Measurements from ENCODE around the gene GRIK2. TPM values are rescaled to one million over a fixed set of nuclear protein-coding genes. Genes with fewer than 3 reads are reported as not detected.

GRIK2 gene
- total RNA-seq, 1 experiment from 2014 or later = 0.70 TPM

DNA sequence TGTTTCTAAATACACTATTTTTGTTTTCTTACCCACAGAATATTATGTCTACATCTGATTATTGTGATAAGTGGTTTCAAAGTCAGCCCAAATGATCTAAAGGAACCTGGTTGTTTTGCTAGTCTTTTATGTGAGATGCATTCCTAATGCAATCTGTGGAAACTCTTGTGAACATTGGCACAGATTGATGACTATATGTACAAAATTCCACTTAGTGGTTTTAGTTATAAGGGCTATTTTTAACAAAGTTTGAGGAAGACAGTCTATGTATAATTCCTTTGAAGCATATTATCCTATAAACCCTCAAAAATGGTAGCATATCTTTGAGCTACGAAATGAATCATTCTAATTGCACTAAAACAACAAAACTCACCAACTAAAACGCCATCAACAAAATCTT is 140.9 kb downstream of the GRIK2 start:
- no peak overlapping the region for H2AK5ac ChIP-seq (ENCODE audit: insufficient read length, low read length)
- Mint-ChIP-seq H3K9me3 (no peaks in the 10 kb centered on the region), H3K4me3 (no peak overlapping the region), H3K4me1 (0 out of 4 replicates have a peak, but pooled peaks cover 0 to 3% of the 10 kb centered on the region in 2 experiments), H3K36me3 (ENCODE audit: insufficient read depth in 1 of 3, low read depth in 3 of 3) (no peaks in the 10 kb centered on the region), H3K27me3 (ENCODE audit: low read depth) (no peaks in the 10 kb centered on the region), H3K27ac (no peak overlapping the region)
- H2BK120ac ChIP-seq (ENCODE audit: low read depth, low read length, poor library complexity, severe bottlenecking) = no peak overlapping the region
- H4K8ac ChIP-seq (replicated peaks; ENCODE audit: insufficient read length, low read depth, low read length) = no peak overlapping the region
- H4K20me1 ChIP-seq (ENCODE audit: control insufficient read depth, insufficient read depth, insufficient read length) = no peaks in the 10 kb centered on the region
- H2BK5ac ChIP-seq (ENCODE audit: insufficient read length, low read length) = no peak overlapping the region
- no peak overlapping the region for H2BK15ac ChIP-seq (ENCODE audit: low read depth, low read length)
- H3K4ac ChIP-seq (ENCODE audit: low read depth, low read length) = no peak overlapping the region
- H3K9ac ChIP-seq (ENCODE audit: extremely low read depth, insufficient read length, low read length) = no peak overlapping the region
- H2BK20ac ChIP-seq (ENCODE audit: low read depth, low read length, poor library complexity, severe bottlenecking) = no peak overlapping the region
- H3K9me3 ChIP-seq (ENCODE audit: control insufficient read depth, low read depth, low read length) = no peaks in the 10 kb centered on the region
- no peaks in the 10 kb centered on the region for H3K79me2 ChIP-seq (ENCODE audit: insufficient read depth, low read length)
- H4K91ac ChIP-seq (ENCODE audit: insufficient read length, low read depth, low read length) = no peak overlapping the region
- no peak overlapping the region for H3T11ph ChIP-seq (ENCODE audit: low read length)
- H3K56ac ChIP-seq (ENCODE audit: insufficient read length, low read depth, low read length) = no peak overlapping the region
- no peak for DNase-seq
- TF ChIP-seq, protein P1, sequence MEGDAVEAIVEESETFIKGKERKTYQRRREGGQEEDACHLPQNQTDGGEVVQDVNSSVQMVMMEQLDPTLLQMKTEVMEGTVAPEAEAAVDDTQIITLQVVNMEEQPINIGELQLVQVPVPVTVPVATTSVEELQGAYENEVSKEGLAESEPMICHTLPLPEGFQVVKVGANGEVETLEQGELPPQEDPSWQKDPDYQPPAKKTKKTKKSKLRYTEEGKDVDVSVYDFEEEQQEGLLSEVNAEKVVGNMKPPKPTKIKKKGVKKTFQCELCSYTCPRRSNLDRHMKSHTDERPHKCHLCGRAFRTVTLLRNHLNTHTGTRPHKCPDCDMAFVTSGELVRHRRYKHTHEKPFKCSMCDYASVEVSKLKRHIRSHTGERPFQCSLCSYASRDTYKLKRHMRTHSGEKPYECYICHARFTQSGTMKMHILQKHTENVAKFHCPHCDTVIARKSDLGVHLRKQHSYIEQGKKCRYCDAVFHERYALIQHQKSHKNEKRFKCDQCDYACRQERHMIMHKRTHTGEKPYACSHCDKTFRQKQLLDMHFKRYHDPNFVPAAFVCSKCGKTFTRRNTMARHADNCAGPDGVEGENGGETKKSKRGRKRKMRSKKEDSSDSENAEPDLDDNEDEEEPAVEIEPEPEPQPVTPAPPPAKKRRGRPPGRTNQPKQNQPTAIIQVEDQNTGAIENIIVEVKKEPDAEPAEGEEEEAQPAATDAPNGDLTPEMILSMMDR (conservative IDR thresholded peaks at IDR 0.05) = no peak
- H3K27ac ChIP-seq (ENCODE audit: insufficient read length, low read depth, low read length) = no peak overlapping the region
- no peak overlapping the region for H4K5ac ChIP-seq (ENCODE audit: insufficient read length, low read depth, low read length)
- H3K27me3 ChIP-seq (ENCODE audit: insufficient read depth, low read length) = no peaks in the 10 kb centered on the region
- no peak overlapping the region for H3K18ac ChIP-seq (ENCODE audit: insufficient read length, low read depth, low read length)
- H3K79me1 ChIP-seq (ENCODE audit: insufficient read depth, low read depth, low read length, poor library complexity, severe bottlenecking) = no peaks in the 10 kb centered on the region
- 100% methylated on average over 1 of the region's 2 CpGs for WGBS (ENCODE audit: extremely low coverage, insufficient read length, low lambda C conversion rate)
- no peak overlapping the region for H2BK12ac ChIP-seq (ENCODE audit: insufficient read length, low read depth, low read length)
- H3K23me2 ChIP-seq (ENCODE audit: insufficient read length, low read depth, low read length, poor library complexity, severe bottlenecking) = no peaks in the 10 kb centered on the region
- H3K4me1 ChIP-seq (ENCODE audit: insufficient read depth, low read length) = no peaks in the 10 kb centered on the region
- no peak overlapping the region for H3K23ac ChIP-seq (ENCODE audit: insufficient read length, low read depth, low read length)
- H2AFZ ChIP-seq (ENCODE audit: low read length) = no peak overlapping the region
- H3K14ac ChIP-seq (ENCODE audit: insufficient read depth, low read length) = no peak overlapping the region
- no peak overlapping the region for H3K4me2 ChIP-seq (ENCODE audit: insufficient read depth, insufficient read length, low read length)

Measured in H9 (cell line).